Activated T-cell treated with anti-CD3 and anti-CD28 coated beads, Interleukin-2, amount 50 U/mL, for 24 hours (primary cell): ENCODE results near the gene CAMK2D.
"Not testable (repeated sequence)": the region's sequence is repeated elsewhere in the genome, so short reads cannot be mapped to it uniquely, and the experiment has no call there.

Experiments used
- DNase-seq: peaks from one replicate; pipeline ENCODE4 v3.0.0-alpha.2; 2020
- H3K27ac Mint-ChIP-seq: 2 replicates; pipeline ENCODE4 v1.8.0; 2020; ENCODE audit warnings: mild to moderate bottlenecking, mixed read lengths
- H3K27me3 Mint-ChIP-seq: 2 replicates; pipeline ENCODE4 v1.8.0; 2020; ENCODE audit warnings: mixed read lengths
- H3K36me3 Mint-ChIP-seq: 2 replicates; pipeline ENCODE4 v1.8.0; 2020; ENCODE audit warnings: low read depth, mixed read lengths
- H3K4me1 Mint-ChIP-seq: 2 replicates; pipeline ENCODE4 v1.8.0; 2020; ENCODE audit warnings: low read depth, mixed read lengths
- H3K4me3 Mint-ChIP-seq: 2 replicates; pipeline ENCODE4 v1.8.0; 2020; ENCODE audit warnings: mild to moderate bottlenecking, moderate library complexity, mixed read lengths
- H3K9me3 Mint-ChIP-seq: 2 replicates; pipeline ENCODE4 v1.8.0; 2020; ENCODE audit warnings: mixed read lengths

CAMK2D gene

DNA sequence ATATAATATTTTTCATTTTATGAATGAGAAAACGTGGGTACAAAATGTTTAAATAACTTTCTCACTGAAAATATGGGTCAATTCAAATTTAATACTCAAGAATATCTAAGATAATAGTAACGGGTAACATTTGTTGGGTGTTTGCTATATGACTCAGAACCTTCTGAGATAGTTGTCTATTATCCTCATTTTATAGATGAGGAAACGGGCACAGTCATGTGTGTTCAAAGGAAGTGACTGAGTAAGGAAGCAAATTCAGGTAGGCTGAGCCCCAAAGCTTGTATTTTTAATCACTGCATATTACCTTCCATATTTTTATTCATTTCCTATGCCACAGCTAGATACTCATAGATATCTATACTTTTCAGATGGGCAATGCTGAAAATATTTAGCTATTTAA lies 12.2 kb upstream of the CAMK2D start:
- no peak overlapping the region for H3K27ac Mint-ChIP-seq
- DNase-seq = no peak
- no peaks in the 10 kb centered on the region for H3K27me3 Mint-ChIP-seq
- no peaks in the 10 kb centered on the region for H3K9me3 Mint-ChIP-seq
- no peak overlapping the region for H3K4me3 Mint-ChIP-seq
- peaks cover 31% of the 10 kb centered on the region for H3K4me1 Mint-ChIP-seq
- no peaks in the 10 kb centered on the region for H3K36me3 Mint-ChIP-seq

- DNase-seq = peak; percentile 50
- Mint-ChIP-seq H3K4me3 (peak overlapping the region; percentile 66), H3K27ac (no peak overlapping the region), H3K36me3 (no peaks in the 10 kb centered on the region), H3K9me3 (peaks cover 2% of the 10 kb centered on the region), H3K4me1 (peaks cover 31% of the 10 kb centered on the region), H3K27me3 (no peaks in the 10 kb centered on the region)
Measured at GRCh38 chr4:113773014-113773413, 11.5 kb upstream of the CAMK2D start.

DNA sequence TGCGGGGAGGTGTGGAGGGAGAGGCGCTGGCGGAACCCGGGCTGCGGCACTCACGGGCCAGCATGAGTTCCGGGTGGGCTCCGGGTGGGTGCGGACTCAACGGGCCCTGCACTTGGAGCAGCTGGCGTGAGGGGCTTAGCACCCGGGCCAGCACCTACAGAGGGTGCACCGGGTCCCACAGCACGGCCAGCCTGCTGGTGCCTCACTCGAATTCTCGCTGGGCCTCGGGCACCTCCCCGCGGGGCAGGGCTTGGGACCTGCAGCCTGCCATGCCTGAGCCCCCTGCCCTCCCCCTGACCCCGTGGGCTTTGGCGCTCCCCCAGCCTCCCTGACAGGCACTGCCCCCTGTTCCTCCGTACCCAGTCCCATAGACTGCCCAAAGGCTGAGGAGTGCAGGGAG lies 10.8 kb upstream of the CAMK2D start:
- no peak for DNase-seq
- Mint-ChIP-seq H3K4me3 (no peak overlapping the region), H3K36me3 (no peaks in the 10 kb centered on the region), H3K27me3 (no peaks in the 10 kb centered on the region), H3K9me3 (peaks cover 2% of the 10 kb centered on the region), H3K27ac (no peak overlapping the region), H3K4me1 (peaks cover 36% of the 10 kb centered on the region)

DNA sequence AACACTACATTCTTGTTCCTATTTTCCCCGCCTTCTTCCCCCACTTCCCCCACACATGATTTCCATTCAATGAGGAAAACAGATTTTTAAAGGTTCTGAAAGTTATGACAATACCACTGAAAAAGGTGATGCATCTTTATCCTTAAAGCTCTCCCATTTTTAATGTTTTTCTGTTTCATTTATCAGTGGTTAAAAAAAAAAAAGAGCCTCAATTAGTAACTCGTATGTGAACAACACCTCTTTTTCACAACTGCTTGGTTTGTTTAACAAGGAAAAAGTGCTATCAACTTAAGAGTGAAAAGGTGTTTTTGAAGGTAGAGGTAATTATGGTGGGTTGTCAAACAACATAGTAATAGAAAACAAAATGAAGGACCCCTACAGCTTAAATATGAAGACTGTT lies 8.2 kb upstream of the CAMK2D start:
- H3K27ac Mint-ChIP-seq = peak overlapping the region; percentile 62
- no peaks in the 10 kb centered on the region for H3K27me3 Mint-ChIP-seq
- H3K36me3 Mint-ChIP-seq = no peaks in the 10 kb centered on the region
- peaks cover 53% of the 10 kb centered on the region for H3K4me1 Mint-ChIP-seq
- H3K9me3 Mint-ChIP-seq = peaks cover 2% of the 10 kb centered on the region
- no peak for DNase-seq
- no peak overlapping the region for H3K4me3 Mint-ChIP-seq

- peaks cover 2% of the 10 kb centered on the region for H3K9me3 Mint-ChIP-seq
- H3K4me3 Mint-ChIP-seq = no peak overlapping the region
Measured at GRCh38 chr4:113768952-113769351, 7.4 kb upstream of the CAMK2D start.

GRCh38 chr4:113766882-113767281 lies 5.3 kb upstream of the CAMK2D start:
- peaks cover 56% of the 10 kb centered on the region for H3K4me1 Mint-ChIP-seq
- no peaks in the 10 kb centered on the region for H3K27me3 Mint-ChIP-seq
- H3K27ac Mint-ChIP-seq = no peak overlapping the region

More at GRCh38 chr4:113768952-113769351, 7.4 kb upstream of the CAMK2D start:
- no peaks in the 10 kb centered on the region for H3K36me3 Mint-ChIP-seq
- peaks cover 60% of the 10 kb centered on the region for H3K4me1 Mint-ChIP-seq
- DNase-seq = no peak
- H3K27me3 Mint-ChIP-seq = no peaks in the 10 kb centered on the region
- H3K27ac Mint-ChIP-seq = no peak overlapping the region

GRCh38 chr4:113764720-113765264 lies 3.3 kb upstream of the CAMK2D start:
- Mint-ChIP-seq H3K9me3 (peaks cover 2% of the 10 kb centered on the region), H3K27ac (peak overlapping the region; percentile 56)

More at GRCh38 chr4:113766882-113767281, 5.3 kb upstream of the CAMK2D start:
- Mint-ChIP-seq H3K4me3 (no peak overlapping the region), H3K36me3 (peaks cover under 1% of the 10 kb centered on the region), H3K9me3 (peaks cover 2% of the 10 kb centered on the region)
- no peak for DNase-seq

DNA sequence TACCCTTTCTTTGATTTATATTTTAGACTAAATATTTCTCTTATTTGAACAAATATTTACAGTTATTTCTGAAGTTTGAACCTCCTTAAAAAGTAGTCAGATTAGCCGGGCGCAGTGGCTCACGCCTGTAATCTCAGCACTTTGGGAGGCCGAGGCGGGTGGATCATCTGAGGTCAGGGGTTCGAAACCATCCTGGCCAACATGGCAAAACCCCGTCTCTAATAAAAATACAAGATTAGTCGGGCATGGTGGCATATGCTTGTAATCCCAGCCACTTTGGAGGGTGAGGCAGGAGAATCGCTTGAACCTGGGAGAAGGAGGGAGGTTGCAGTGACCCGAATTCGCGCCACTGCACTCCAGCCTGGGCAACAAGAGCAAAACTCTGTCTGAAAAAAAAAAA lies 2.4 kb upstream of the CAMK2D start:
- H3K9me3 Mint-ChIP-seq, H3K27me3 Mint-ChIP-seq, DNase-seq, H3K4me3 Mint-ChIP-seq: not testable (repeated sequence)
- Mint-ChIP-seq H3K27ac (peak overlapping the region; percentile 56), H3K36me3 (peaks cover 21% of the 10 kb centered on the region), H3K4me1 (peaks cover 40% of the 10 kb centered on the region)

More at GRCh38 chr4:113764720-113765264, 3.3 kb upstream of the CAMK2D start:
- Mint-ChIP-seq H3K27me3 (no peaks in the 10 kb centered on the region), H3K36me3 (peaks cover 16% of the 10 kb centered on the region), H3K4me1 (peaks cover 46% of the 10 kb centered on the region), H3K4me3 (no peak overlapping the region)
- DNase-seq = no peak

DNA sequence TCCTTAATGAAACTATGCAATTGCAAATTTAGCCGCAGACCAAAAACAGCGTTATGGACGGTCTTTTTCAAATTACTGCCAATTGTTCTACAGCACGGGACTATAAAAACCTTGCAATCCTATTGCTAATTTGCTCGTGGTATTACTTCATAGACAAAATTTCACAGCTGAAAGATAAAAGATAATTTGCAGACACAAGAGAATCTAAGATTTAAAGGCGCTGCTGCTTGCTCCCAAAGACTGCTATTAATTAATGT lies 1.4 kb upstream of the CAMK2D start:
- Mint-ChIP-seq H3K4me1 (peaks cover 48% of the 10 kb centered on the region), H3K4me3 (peak overlapping the region; percentile 88), H3K36me3 (peaks cover 31% of the 10 kb centered on the region)

GRCh38 chr4:113762186-113763028 lies 869 bp upstream of the CAMK2D start:
- H3K27me3 Mint-ChIP-seq = no peaks in the 10 kb centered on the region
- peak; percentile 96 for DNase-seq
- peak overlapping the region; percentile 88 for H3K4me3 Mint-ChIP-seq
- H3K9me3 Mint-ChIP-seq = no peaks in the 10 kb centered on the region
- H3K36me3 Mint-ChIP-seq = peaks cover 36% of the 10 kb centered on the region
- H3K4me1 Mint-ChIP-seq = peaks cover 49% of the 10 kb centered on the region
- peak overlapping the region; percentile 96 for H3K27ac Mint-ChIP-seq

More for the DNA sequence above, 1.4 kb upstream of the CAMK2D start:
- Mint-ChIP-seq H3K27ac (peak overlapping the region; percentile 96), H3K27me3 (no peaks in the 10 kb centered on the region), H3K9me3 (no peaks in the 10 kb centered on the region)
- no peak for DNase-seq

- peaks cover 51% of the 10 kb centered on the region for H3K4me1 Mint-ChIP-seq
Measured at GRCh38 chr4:113760795-113761619, 531 bp downstream of the CAMK2D start.

DNA sequence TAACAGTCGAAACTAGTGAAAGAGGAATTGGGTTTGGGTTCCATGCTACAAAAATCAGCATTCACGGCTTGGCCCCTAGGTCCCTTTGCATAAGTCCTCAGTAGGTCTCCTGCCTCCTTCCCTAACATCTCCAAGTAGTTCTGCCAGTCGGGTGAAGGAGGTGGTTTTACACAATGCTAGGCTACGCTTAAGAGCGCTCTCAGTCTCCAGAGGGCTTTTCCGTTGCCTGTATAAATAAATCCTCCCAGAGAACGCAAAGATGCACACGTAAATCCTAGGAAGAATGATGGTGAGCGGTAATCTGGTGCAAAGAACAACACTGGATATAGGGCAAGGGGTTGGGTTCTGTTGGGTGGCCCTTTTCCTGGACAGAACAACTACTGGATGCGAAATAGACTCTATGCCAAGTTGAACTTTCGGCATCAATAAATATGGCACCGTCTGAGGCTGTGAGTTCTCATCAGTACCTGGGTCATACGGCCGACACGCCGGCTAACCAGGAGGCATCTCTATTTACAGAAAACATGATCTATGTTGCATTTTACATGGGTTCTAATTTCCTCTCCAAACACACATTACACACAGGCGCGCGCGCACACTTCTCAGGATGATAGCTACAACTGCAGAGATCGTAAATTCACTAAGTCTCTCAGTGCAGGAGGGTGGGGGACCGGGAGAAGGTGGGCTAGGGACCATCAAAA lies 1.3 kb downstream of the CAMK2D start:
- H3K27me3 Mint-ChIP-seq = no peaks in the 10 kb centered on the region
- H3K27ac Mint-ChIP-seq = peak overlapping the region; percentile 96
- peaks cover 54% of the 10 kb centered on the region for H3K4me1 Mint-ChIP-seq
- peak overlapping the region; percentile 88 for H3K4me3 Mint-ChIP-seq
- DNase-seq = peak; percentile 64
- H3K36me3 Mint-ChIP-seq = peaks cover 58% of the 10 kb centered on the region
- H3K9me3 Mint-ChIP-seq = no peaks in the 10 kb centered on the region

More at GRCh38 chr4:113760795-113761619, 531 bp downstream of the CAMK2D start:
- peaks cover 50% of the 10 kb centered on the region for H3K36me3 Mint-ChIP-seq
- no peak for DNase-seq
- H3K4me3 Mint-ChIP-seq = peak overlapping the region; percentile 88
- H3K27me3 Mint-ChIP-seq = no peaks in the 10 kb centered on the region
- no peaks in the 10 kb centered on the region for H3K9me3 Mint-ChIP-seq
- H3K27ac Mint-ChIP-seq = peak overlapping the region; percentile 96

DNA sequence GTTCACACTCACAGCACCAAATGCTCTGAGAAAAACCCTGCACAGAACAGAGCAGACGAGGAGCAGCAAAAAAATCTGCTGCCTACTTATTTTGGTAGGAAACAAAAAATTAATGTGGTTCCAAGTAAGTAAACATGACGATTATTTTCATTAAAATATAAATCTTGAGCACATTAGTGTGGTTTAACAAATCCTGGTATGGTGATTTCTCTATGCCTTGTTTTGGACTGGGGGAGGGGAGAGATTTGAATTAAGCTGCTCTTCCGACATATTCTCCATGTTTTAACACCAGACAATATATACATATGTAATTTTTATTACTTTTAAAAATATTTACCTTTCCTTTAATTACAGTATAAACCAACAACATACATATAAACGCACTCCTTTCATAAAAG lies 1.8 kb downstream of the CAMK2D start:
- Mint-ChIP-seq H3K4me3 (peak overlapping the region; percentile 88), H3K9me3 (no peaks in the 10 kb centered on the region), H3K27me3 (no peaks in the 10 kb centered on the region), H3K36me3 (peaks cover 64% of the 10 kb centered on the region), H3K4me1 (peaks cover 55% of the 10 kb centered on the region), H3K27ac (peak overlapping the region; percentile 96)
- DNase-seq = no peak

- H3K27ac Mint-ChIP-seq = peak overlapping the region; percentile 96
- peaks cover 74% of the 10 kb centered on the region for H3K36me3 Mint-ChIP-seq
- no peaks in the 10 kb centered on the region for H3K9me3 Mint-ChIP-seq
- peak overlapping the region; percentile 88 for H3K4me3 Mint-ChIP-seq
- peaks cover 52% of the 10 kb centered on the region for H3K4me1 Mint-ChIP-seq
- H3K27me3 Mint-ChIP-seq = no peaks in the 10 kb centered on the region
- no peak for DNase-seq
Measured at GRCh38 chr4:113758372-113758771, 3.2 kb downstream of the CAMK2D start.
